GM12874 (cell line): ENCODE results near the gene CHCHD1.

ENCODE experiments used
- CTCF ChIP-seq: IDR thresholded peaks from 2 replicates; pipeline ENCODE4 v1.5.1; 2011; ENCODE audit warnings: low read depth, mild to moderate bottlenecking, control low read depth, low read length, moderate library complexity; ENCODE audit not compliant: insufficient read depth

The CHCHD1 gene

GRCh38 chr10:73761781-73762180 is 20.1 kb upstream of the CHCHD1 start:
- no peak for TF ChIP-seq CTCF

GRCh38 chr10:73762915-73763314 is 18.9 kb upstream of the CHCHD1 start:
- TF ChIP-seq CTCF: no peak

GRCh38 chr10:73763343-73763742 is 18.5 kb upstream of the CHCHD1 start:
- TF ChIP-seq CTCF: no peak

- TF ChIP-seq CTCF: no peak
Observed at GRCh38 chr10:73765066-73765465, 16.8 kb upstream of the CHCHD1 start.

- TF ChIP-seq CTCF: 0 out of 2 replicates have a peak, but pooled peaks have one; percentile 31
Observed at GRCh38 chr10:73768881-73769280, 13.0 kb upstream of the CHCHD1 start.

GRCh38 chr10:73769396-73769795 is 12.5 kb upstream of the CHCHD1 start:
- TF ChIP-seq CTCF: no peak

- no peak for TF ChIP-seq CTCF
Observed at GRCh38 chr10:73771722-73772280, 10.0 kb upstream of the CHCHD1 start.
